Activated T-cell treated with anti-CD3 and anti-CD28 coated beads for 4 hours (primary cell): ENCODE data around the gene PUM1.
"Not testable (repeated sequence)": the region's sequence is repeated elsewhere in the genome, so short reads cannot be mapped to it uniquely, and the experiment has no call there.

Experiments
- DNase-seq: peaks from one replicate; pipeline ENCODE4 v3.0.0-alpha.2; 2020

The PUM1 gene

DNA sequence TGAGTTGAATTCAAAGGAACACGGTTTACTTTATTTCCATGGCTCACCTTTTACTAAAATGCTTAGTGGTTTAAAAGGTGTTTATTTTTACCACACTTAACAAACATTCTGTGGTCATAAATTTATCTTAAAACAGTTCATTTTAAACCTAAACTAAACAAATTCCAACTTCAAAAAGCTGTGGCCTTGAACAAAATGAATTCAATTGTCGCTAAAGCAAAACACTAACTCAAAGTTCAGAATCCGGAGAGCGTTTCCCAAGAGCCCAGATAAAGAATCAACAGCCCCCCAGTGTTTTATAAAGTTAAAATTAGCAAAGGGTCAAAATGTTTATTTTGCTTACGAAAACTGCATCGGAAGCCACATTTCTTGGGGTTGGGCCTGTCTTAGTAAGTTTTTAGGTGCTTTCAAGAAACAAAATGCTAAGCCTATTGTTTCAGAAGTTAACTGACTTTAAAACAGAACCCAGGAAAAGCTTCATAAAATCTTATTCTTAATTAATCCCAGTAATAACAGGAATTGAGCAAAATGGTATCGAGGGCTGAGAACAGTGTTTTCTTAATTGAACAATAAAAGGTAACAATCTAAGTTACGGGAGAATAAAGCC lies 1.3 kb downstream of the PUM1 start:
- no peak for DNase-seq

- DNase-seq: no peak
Observed at GRCh38 chr1:31063631-31064030, 1.9 kb downstream of the PUM1 start.

- DNase-seq: no peak
Observed at GRCh38 chr1:31062867-31063380, 2.6 kb downstream of the PUM1 start.

- DNase-seq: not testable (repeated sequence)
Observed at GRCh38 chr1:31062162-31062866, 3.2 kb downstream of the PUM1 start.

GRCh38 chr1:31058012-31058411 lies 7.5 kb downstream of the PUM1 start:
- no peak for DNase-seq

GRCh38 chr1:31055953-31056352 lies 9.6 kb downstream of the PUM1 start:
- no peak for DNase-seq

GRCh38 chr1:31055501-31055900 lies 10.0 kb downstream of the PUM1 start:
- no peak for DNase-seq

GRCh38 chr1:31054958-31055481 lies 10.5 kb downstream of the PUM1 start:
- DNase-seq: no peak

DNA sequence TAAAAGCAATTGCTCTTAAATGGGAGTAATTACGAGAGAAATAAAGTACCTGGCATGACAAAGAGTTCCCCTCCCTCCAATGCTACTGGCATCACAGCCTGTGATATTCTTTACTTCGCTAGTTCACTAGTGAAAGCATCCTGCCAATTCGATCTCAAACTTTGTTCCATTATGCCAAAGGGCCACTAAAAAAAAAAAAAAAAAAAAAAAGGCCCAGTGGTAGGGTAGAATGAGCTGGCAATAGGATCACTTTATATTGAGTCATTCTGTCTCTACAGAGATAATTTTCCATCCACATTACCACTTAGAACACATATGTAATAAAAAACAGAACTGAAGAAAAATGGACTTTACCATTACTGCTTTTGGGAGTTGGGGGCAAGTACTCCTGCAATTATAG lies 11.2 kb downstream of the PUM1 start:
- DNase-seq: no peak

DNA sequence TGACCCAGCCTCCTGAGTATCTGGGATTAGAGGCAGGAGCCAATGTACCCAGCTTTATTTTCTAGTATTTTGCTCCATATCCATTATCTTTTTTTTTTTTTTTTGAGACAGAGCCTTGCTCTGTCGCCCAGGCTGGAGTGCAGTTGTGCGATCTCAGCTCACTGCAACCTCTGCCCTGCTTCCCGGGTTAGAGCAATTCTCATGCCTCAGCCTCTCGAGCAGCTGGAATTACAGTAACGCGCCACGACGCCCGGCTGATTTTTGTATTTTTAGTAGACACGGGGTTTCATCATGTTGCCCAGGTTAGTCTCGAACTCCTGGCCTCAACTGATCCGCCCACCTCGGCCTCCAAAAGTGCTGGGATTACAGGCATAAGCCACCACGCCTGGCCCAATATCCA lies 12.9 kb downstream of the PUM1 start:
- not testable (repeated sequence) for DNase-seq

GRCh38 chr1:31051611-31052010 lies 13.9 kb downstream of the PUM1 start:
- DNase-seq: no peak

- not testable (repeated sequence) for DNase-seq
Observed at GRCh38 chr1:31047507-31047906, 18.0 kb downstream of the PUM1 start.

- DNase-seq: no peak
Observed at GRCh38 chr1:31043631-31044030, 21.9 kb downstream of the PUM1 start.

GRCh38 chr1:31042656-31043055 lies 22.9 kb downstream of the PUM1 start:
- no peak for DNase-seq

DNA sequence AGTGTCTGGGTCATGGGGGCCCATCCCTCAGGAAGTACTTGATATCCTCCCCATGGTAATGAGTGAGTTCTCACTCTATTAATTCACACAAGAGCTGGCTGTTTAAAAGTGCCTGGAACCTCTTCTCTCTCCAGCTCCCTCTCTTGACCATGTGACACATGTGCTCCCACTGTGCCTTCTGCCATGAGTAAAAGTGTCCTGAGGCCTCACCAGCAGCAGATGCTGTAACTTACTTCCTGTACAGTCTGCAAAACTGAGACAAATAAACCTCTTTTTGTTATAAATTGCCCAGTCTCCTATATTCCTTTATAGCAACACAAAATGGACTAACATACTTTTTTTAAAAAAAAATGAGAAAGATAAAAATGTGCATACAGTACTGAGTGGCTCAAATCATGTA lies 24.0 kb downstream of the PUM1 start:
- no peak for DNase-seq

- no peak for DNase-seq
Observed at GRCh38 chr1:31040038-31040437, 25.5 kb downstream of the PUM1 start.

GRCh38 chr1:31038935-31039334 lies 26.6 kb downstream of the PUM1 start:
- not testable (repeated sequence) for DNase-seq

DNA sequence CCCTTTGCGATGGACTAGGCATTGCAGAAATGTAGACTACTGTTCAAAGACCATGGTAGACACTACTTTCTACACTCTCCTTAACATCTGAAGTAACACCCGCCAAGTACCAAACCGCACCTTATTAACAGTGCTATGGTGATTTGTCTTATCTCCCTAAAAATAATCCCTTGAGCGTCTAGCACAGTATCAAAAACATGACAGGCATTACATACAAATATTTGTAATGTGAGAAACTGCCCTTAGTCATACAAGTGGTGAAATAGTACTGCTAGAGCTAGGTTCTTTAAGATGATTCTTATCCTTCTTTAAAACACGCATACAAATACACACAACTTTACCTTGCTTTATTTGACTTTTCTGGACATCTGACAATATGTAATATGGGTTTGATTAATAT lies 27.2 kb downstream of the PUM1 start:
- DNase-seq: no peak

GRCh38 chr1:31036749-31037500 lies 28.6 kb downstream of the PUM1 start:
- no peak for DNase-seq

GRCh38 chr1:31033598-31033997 lies 31.9 kb downstream of the PUM1 start:
- no peak for DNase-seq

GRCh38 chr1:31032266-31032665 lies 33.3 kb downstream of the PUM1 start:
- no peak for DNase-seq

DNA sequence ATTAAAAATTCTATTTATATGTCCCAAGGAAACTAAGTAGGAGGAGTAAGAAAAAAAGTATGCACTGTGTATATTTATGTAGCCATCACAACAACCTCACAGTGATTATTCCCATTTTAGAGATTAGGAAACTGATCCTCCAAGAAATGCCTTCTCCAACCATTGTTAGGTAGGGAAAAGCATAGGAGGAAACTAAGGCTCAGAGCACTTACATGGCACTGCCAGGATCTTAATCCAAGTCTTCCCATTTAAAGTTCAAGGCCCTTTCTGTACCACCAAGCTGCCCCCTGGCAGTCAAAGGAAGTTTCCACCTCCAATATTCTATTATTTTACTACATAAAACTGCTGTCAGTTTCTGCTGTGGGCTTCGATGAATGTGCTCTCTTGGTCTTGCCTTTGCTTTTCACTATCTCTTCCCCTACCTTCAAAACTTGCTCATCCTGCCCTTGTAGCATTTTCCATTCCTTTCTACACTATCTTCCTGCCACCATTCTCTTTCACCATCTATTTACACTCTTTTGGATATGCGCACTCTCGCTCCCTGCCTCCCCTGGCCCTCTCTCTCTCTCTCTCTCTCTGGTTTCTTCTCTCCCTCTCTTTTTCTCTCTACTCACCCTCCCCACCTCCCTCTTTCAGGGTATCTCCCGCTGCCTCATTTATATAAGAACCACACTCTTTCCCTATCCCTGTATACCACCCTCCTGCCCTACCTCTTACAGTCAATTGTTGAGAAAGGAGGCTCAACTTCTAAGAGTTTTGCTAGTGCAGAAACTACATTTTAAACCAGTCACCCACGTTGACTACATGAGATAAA lies 34.0 kb downstream of the PUM1 start:
- DNase-seq: no peak

DNA sequence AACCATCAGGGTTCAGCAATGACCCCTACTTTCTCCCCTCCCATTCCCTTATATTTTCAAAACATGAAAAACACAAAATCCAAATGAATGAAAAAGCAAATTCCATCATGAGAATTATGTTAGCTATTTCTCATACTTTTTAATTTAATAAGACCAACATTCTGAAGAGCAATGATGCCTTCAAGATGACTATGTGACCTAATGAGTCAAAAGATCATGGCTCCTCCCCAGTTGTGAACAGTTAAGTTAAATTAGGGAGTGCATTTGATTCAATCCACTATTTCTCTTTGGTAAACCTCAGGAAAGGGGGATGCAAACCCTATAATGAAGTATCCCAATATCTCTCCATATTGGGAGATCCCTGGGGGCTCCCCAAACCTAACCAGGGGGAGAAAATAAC lies 36.5 kb downstream of the PUM1 start:
- DNase-seq: no peak
